Endometrial microvascular endothelial cells (primary cell): ENCODE measurements around the gene TP53TG3C. TPM values are rescaled to one million over a fixed set of nuclear protein-coding genes. Genes with fewer than 3 reads are reported as not detected.
"Not testable (repeated sequence)": the region's sequence is repeated elsewhere in the genome, so short reads cannot be mapped to it uniquely, and the experiment has no call there.

Source experiments
- in situ Hi-C: cut with HindIII; loops from 2 replicates; pipeline ENCODE4 v1.10.0; 2017; ENCODE audit warnings: low sequenced_read_pairs, low pct_unique_long_range_greater_than_20kb; ENCODE audit errors: inconsistent ontology term
- total RNA-seq: library from RNA; depleted of rRNA; stranded (reverse); fragments of >200 nt; gene quantifications from one replicate; pipeline ENCODE4 v1.2.3, GENCODE V29; 2015; ENCODE audit errors: inconsistent ontology term

The TP53TG3C gene, protein sequence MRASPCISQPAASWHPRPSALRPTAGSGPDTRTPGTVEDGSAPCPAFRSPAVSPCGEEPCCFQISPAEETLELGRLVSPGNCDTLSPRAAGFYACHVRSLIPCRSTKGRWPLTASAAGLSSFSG
- not detected for total RNA-seq

- in situ Hi-C loops: not testable (repeated sequence)
These were observed at the start of gene TP53TG3C for GRCh38 chr16:33193926-33194325. Gene TP53TG3C, plus strand, starts transcription at chr16:33194226. Its CDS starts 68 bp downstream, at chr16:33194294.

Other genes with a start within 250 kb of the TP53TG3C start
- not detected for gene TP53TG3E, start 110.1 kb downstream of the TP53TG3C start, total RNA-seq
- gene TP53TG3B, start 166.6 kb downstream of the TP53TG3C start, total RNA-seq: not detected